ENCODE data around the gene SEMA3C.
"Not testable (repeated sequence)": the region's sequence is repeated elsewhere in the genome, so short reads cannot be mapped to it uniquely, and the experiment has no call there.

Gene SEMA3C

DNA sequence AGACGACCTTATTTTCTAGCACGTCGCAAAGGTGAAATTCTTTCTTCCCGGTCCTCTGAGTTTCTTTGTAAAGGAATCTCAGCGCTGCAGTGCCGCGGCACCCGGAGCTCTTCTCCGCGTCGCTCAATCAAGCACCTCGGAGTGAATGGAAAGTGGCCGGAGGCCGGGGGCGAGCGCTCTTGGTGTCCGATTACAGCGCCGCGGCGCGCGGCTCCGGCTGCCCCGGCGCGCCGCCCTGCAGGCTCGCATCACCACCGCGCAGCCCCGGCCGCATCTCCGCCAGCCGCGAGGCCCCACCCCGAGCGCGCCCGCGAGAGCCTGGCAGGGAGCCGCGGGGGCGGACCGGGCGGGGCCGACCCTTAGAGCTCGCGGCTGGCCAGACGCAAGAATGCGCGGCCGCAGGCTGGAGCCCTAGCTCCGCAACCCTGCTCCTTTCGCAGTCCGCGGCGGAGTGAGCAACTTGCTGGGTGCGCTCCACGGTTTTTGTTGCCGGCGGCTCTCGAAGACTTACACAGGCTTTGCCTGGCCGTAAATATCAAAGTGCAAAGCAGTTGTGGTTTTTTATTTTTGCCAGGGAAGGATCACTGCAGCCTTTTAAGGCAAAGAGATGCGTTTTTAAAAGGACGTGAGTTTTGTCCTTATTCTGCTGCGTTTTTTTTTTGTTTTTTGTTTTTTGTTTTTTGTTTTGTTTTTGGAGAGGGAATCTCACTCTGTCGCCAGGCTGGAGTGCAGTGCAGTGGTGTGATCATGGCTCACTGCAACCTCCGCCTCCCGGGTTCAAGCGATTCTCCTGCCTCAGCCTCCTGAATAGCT lies at the start of gene SEMA3C:
TSS of gene SEMA3C (minus strand) at position 143 of the 813 bp plus-strand sequence. CDS start 2,270 bp downstream, outside the sequence.
- peak; percentile 89 for DNase-seq

DNA sequence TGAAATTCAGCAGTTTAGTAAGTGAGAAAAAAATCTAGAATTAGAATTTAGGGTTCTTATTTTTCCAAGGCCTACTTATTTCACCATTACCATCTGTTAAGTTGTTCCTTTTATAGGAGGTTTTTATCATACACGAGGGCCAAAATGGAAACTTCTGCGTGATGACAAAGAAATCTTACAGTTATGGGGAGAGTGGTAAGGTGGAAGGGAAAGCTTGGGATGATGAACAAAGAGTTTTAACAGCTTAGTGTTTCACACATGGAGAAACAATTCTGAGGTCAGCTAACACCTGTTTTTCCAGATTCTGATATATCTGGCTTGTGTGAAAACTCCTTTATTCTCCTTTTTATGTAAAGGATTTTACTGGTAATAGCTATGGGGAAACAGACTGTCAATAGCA lies 49.8 kb upstream of the SEMA3C start:
- DNase-seq, result no peak

DNA sequence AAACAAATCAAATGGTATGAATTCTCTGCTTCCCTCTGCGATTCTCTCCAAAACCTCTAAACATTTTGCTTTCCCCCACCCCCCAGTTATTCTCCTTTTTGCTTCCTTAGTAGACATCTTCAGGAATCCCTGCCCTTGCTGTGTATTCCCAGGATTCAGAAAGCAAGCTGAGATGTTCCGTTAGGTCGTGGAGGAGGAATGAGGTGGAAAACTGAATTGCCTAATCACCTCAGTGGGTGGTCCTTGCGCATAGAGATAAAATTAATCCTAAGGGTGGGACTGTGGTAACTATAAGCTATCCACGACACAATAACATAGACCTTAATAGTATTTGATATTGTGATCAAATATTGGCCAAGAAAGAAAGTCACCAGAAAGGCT lies 49.1 kb upstream of the SEMA3C start:
- no peak for DNase-seq

DNA sequence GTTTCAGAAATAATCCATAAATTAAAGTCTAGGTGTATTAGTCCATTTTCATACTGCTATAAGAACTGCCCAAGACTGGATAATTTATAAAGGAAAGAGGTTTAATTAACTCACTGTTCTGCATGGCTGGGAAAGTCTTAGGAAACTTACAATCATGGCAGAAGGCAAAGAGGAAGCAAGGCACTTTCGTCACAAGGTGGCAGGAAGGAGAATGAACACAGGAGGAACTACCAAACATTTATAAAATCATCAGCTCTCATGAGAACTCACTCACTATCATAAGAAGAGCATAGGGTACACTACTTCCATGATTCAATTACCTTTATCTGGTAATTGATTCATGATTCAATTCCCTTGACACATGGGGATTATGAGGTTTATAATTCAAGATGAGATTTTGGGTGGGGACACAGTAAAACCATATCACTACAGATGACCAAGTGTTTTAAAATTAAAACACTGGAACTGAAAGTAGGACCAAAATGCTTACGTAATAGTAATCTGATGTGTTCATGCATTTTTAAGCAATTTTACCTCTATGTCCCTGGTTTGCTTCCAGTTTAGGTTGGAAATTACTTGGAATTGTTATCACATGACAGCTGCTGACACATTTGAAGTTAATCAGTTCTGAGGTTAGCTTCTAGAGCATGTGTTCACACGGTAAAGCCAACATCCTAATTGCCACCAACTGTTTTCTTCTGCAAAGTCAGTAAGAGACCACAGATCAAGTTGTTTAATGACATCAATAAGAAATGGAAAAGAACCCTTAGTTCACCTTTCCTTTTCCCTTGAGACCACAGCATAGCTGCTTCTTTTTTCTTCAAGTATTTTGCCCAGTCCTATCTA lies 48.4 kb upstream of the SEMA3C start:
- DNase-seq, result peak; percentile 81

DNA sequence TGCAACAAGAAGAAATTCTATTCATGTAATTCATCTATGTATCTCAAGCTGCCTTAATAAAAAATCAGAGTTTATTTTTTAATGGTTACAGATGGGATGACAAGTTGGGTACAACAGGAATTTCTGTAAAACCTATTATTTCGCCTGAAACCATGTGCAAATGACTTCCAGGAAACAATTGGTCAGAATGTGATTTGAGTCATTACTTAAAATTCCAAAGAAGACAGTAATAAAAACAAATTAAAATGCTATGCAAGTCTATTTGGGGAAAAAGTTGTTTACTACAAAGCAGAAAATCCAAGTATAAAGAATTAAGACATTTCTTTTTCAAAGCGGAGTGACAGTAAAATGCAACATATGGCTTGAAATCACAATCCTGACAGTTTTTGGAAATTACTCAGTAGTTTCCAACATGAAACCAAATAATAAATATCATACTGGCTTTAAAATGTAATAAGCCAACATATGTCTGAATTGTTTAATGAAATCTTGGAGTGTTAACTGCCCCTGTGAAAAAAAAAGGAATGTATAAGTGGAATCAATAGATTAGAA lies 41.5 kb upstream of the SEMA3C start:
- DNase-seq, result no peak

DNA sequence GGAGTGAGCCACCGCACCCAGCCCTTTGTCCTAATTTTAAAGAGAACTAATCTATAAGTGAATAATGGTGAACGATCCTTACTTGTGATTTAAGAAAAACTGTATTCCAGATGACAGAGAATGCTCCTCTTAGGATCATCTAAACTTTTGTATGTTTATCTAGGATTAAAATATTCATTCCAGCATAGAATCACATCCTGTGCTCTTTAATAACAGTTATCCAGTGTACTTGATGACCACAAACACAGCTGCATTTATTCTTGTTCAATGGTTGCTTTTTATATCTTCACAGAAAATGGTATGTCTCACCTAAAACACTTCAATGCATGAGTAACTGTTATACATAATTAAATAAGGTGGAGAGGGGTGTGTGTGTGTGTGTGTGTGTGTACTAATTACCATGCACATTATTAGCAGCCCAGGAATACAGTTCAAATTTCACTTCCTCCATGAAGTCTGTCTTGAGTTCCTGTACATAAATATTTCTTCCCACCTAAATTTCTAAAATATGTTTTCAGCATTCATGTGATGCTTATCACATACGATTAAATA lies 38.5 kb upstream of the SEMA3C start:
- no peak for DNase-seq

DNA sequence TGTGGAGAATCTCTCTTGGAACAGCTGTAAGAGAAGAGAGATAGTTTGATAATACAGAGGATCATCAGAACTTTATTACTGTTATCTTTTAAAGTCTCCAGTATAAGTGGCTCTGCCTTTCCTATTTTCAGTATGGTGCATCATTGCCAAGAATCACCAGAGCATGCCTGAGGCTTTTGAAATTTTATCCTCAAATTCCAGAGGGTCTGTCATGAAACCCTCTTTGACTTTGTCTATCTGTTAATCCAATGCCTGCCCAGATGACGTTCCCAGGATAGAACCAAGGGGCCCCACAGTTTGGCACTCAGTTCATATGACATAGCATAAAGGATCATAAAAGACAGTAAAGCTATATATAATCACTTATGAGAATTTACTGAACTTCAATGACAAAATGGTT lies 35.3 kb upstream of the SEMA3C start:
- no peak for DNase-seq

DNA sequence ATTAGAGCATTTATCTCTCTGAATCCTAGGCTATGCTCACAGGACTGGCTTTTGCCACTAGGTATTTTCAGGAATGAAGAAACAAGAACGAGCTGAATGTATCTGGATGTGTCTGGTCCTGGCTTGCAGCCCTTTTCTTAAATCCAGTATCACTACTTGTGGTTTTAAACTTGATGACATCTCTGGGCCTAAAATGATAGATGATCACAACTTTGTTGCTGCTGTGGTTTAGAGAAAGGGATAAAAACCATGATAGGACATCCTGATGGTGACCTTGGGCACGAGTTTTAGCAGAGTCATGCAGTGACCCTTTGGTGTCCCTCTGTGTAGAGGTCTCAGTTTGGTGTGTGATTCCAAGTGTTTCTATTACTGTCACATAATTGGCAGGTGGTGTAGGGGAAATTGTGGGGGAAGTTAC lies 31.7 kb upstream of the SEMA3C start:
- DNase-seq, result no peak

DNA sequence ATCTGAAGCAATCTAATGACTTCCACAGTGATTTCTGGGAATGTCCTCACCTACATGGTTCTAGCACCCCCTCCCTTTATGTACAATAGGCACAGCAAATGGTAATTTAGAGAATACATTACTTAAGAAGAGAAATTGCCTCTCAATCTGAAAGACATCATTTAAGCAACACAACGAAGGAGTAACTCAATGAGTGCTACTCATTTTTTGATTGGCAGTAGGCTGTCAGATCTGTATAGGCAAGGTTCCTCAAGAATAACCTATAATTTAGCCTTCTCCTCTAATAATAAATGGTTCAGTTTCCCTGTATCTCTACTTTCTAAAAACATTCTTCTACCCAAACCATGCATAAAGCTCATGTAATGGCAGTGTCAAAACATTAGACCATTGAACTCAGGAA lies 30.6 kb upstream of the SEMA3C start:
- DNase-seq, result no peak

DNA sequence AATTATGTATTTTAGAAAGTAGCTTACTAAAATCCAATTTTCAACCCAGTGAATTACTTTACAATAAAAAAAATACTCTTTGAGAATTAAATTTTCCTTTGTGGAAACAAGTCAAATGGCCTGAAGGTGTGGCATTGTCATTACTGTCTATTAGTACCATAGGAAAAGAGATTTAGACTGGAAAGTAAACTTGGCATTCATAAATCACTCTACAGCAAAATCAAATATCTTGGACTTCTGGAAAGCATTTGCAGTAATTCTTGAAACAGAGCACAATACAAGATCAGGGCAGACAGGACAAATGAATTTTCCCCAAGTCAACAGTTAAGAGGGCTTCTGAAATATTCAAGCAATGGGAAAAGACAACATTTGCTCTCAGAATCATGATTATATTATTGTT lies 28.0 kb upstream of the SEMA3C start:
- DNase-seq, result no peak

DNA sequence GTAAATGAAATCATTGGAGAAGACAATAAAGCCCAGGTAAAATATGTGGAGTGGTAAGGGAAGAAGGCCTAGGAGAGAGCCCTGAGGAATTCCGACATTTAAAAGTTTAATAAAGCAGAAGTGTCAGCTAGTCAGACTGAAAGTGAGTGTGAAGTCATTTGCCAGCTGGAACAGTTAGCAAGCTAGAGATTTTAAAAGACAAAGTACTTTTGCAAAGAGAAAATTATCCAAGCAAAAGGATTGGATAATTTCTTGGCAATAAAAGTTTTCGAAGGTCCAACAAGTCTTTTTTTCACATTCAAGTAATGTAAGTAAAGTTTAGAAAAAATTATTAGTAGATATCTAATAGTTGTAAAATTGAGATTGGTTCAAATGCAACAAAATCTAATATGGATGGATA lies 27.1 kb upstream of the SEMA3C start:
- DNase-seq, result no peak

DNA sequence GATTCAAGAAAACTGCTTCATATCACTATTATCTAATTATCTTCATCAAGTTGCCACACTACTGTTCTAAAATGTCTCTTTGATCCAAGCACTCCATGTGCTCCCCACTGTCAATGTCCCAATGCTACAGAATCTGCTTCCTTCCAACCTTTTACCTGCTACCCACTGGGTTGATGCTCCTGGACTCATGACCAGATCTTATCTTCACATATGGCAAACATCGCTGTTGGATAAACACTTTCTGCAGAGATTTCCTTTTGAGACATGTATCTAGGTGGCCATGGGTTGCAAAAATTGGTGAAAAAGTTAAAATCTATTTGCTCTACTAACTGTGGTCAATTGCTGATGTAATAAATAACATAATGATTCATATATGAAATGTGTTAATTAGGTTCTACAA lies 24.5 kb upstream of the SEMA3C start:
- DNase-seq, result no peak

DNA sequence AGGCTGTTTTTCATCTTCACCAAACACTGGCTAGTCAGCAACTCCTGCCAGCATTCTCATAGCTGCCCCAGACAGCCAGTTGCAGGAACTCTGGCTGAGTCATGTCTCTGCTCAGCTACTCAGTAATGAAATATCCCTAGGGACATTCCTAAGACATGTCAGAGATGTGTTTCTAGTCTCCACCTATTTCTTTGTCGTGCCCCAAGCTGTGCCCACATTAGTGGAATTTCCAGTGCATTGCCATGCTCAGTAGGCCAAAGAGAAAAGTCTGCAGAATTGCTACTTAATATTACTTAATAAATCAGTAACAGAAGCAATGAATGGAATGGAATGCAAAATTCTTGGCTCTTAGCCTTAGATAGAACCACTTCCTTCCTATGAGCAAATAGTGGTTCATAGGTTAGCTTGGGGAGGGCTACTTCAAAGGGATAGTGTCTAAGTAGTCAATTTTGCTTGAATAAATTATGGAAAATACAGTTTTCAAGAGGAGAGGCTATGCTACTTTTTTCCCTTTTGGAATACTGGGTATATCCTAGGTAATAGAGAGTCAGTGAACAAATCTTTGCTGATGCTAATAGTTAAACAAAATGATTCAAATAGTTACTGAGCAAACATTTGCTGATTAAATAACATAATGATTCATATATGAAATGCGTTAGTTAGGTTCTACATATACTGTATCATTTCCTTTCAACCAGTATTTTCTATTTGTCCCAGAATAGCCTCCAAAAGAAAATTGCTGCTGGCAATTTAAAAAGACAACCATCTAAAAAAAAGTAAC lies 23.6 kb upstream of the SEMA3C start:
- peak; percentile 60 for DNase-seq

DNA sequence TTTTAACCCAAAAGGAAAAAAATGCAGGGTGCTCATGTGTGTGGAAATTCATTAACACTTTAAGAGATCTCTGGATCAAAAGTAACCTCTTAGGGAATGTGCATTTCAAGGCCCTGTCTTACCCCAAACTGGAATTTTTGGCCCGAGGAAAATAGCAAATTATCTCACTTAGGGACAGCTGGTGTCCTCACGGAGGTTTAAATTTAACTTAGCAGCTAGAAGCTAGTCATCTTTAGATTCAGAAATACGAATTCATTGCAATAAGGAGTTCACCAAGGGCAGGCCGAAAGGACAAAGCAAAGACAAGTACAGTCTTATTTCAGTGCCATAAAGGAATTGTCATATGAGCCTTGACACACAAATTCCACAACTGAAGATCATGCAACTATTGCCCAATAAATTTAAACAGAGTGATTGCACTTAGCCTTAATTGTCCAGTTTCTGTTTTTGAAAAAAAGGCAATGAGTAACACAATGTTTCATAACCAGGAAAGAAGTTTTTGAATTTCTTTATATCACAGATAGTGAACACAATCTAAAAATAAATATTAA lies 22.4 kb upstream of the SEMA3C start:
- DNase-seq, result no peak

DNA sequence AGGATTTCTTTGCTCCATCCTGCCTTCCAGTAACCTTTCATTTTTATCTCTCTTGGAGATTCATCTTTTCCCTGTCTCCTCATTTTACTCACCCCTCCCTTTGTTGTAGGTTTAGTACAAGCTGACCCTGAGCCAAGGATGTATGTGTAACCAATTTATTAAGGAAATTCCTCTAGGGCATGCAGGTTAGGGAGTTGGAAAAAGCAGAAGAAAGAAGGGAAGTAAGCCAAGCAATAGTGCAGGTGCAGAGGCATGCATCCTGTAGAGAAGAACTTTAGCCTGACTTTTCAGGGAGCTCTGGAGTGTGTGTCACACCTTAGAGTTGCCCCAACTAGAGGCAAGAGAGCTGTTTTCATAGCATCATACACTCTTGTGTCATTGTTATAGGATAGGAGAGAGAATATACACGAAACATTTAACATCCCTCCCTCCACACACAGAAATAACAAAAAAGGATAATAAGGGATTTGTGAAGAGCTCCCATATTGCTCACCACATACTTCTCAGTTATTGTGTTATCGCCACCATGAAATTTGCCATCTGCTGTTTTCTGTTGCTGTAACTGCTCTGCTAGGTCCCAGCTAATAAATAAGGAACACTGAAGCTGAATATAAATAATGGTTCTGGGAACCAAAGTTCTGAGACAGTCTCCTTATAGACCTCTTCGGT lies 21.8 kb upstream of the SEMA3C start:
- DNase-seq, result peak; percentile 65

DNA sequence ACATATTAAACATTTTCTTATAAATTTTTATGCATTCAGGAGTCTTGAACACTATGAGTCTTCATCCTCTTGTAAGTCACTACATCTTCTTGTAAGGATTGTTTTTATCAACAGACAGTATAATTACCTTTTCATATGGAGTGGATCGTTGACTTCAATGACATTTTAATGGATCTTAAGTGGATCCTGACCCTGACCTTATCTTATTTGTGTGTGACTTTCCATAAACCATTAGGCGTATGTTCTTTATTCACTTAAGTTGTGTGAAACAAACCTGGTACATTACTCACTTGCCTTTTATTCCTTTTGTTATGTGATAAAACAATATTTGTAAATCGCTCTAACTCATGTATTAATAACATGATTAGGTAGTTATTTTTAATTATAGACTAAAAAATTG lies 18.5 kb upstream of the SEMA3C start:
- DNase-seq, result no peak

DNA sequence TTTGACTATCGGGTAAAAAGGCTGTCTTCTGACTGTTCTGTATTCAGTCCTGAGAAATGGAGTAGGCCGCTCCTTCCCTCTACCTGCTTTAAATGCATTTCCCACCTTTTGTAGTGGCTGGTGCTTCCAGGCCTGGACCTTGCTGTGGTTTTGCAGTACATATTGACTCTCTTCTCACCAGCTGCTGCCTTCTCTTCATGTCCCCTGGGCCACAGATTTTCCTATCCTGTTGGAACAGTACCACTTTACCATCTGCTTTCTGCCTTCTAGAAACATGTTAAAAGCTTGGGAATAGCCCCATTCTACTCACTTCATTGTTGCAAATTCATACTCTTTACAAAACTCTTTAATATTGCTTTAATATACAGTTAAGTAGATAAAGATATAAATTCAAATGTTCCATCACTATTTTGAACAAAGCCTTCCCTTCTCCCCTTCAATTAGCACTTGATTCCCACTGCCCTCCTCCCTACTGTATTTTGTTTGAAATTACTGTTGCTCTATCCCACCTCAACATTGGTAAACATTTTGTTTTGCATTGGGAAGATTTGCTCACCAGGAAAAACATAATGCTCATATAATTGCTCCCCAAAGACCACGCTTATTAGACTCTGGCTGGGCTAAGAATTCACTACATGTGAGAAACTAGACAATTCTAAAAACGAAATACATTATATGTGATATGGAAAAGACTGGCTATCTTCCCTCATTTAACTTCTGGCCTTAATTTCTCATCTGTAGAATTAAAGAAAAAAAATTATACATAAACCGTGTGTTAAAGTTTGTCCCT lies 17.3 kb upstream of the SEMA3C start:
- DNase-seq, result peak; percentile 95

DNA sequence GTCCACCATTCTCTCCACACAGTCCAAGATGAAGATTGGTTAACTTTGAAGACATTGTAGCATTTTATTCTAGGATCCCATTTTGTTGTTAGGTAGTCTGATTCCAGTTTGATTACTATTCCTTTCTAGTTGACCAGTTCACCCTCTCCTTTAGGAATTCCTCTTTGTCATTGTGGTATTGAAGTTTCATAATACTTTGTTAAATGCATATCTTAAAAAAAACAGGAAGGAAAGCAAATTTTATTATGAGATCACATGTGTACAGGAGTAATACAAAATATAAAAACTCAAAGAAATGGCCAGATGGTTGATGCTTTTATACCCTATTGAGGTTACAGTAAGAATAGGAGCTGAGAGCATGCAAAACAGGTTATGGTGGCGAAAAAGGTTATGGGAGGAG lies 15.5 kb upstream of the SEMA3C start:
- no peak for DNase-seq

DNA sequence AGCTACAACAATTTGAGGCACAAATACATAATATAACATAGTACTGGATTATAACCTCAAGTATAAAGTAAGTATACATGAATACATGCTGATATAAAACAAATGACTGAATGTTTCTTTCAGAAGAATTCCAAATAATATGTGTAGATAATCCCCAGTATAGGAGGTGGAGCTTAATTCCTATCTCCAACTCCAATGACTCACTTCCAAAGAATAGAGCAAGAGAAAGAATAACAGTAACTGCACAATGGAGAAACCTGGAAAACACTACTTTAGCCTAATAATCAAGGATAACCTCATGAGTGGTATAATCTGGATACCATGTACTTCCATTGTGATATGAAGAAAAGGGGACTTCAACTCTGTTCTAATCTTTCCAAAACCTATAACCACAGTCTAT lies 13.7 kb upstream of the SEMA3C start:
- DNase-seq, result no peak

DNA sequence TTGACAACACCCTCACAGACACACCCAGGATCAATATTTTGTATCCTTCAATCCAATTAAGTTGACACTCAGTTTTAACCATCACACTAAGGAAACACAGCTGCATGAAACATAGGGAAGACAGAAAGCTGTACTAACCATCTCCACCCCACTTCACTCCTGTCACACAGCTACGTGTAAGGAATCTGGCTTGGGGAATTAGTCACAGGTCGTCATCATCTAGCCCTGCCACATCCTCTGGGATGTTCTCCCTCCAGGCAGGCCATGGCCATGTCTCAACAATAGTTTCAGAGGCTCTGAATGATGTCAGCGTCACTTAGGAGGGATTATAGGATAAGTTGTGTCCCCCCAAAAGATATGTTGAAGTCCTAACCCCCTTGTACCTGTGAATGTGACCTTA lies 10.8 kb upstream of the SEMA3C start:
- DNase-seq, result no peak

DNA sequence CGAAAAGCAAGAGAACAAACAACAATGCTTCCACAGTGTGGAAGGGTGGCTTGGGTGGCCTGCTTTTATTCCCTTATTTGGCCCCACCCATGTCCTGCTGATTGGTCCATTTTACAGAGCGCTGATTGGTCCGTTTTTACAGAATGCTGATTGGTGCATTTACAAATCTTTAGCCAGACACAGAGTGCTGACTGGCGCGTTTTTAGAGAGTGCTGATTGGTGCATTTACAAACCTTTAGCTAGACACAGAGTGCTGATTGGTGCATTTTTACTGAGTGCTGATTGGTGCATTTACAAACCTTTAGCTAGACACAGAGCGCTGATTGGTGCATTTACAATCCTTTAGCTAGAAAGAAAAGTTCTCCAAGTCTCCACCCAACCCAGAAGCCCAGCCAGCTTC lies 8.1 kb upstream of the SEMA3C start:
- DNase-seq, result not testable (repeated sequence)
